ENCODE data around the gene NCAPH2. TPM values are rescaled to one million over a fixed set of nuclear protein-coding genes. Genes with fewer than 3 reads are reported as not detected.

The NCAPH2 gene
- total and polyA plus RNA-seq, 2 of the 13 experiments (the other 11 are each of a cell fraction or from before 2014, with no cell fraction given) = 28.1 to 64.4 TPM

DNA sequence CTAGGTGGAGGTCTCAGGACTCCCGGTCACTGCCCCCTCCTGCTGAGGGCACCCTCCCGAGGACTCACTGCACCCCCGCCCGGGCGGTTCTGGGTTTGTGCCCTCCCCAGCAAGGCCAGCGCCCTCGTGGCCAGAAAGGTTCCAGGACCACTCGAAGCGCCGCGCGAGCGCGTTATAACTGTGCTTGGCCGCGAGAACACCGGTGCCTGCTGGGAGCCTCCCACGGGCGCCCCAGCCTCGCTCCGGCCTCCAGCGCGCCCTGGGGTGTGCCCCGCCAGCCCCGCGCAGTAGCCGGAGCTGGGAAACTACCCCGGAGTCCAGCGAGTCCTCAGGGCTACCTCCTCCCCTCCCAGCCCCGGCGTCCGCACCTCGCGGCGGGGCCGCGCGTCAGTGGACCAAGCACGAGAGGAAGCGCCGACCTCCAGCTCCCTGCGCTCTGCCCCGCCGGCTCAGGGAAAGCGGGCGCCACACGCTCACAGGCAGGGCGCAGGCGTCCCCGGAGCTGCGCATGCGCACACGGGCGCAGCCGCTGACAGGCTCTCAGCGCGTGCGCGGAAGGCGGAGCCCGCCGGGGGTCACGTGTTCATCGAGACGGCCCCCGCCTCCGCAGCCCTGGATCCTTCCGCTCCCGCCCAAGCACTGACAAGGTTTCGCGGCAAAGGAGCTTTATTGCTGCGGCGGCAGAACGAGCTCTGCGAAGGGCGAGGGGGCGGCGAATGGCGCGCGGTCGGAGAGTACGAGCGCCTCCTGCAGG lies 17.3 kb downstream of the NCAPH2 start, which contains the start of gene SCO2 (continued):
- TF ChIP-seq SMC3 (IDR thresholded peaks at IDR 0.05; ENCODE audit: low read length) = no peak
- TF ChIP-seq HES4 (CRISPR knock-in tag; IDR thresholded peaks at IDR 0.05; ENCODE audit: borderline replicate concordance) = peak; percentile 80; the same call in 1 of the 2 replicates
- TF ChIP-seq, protein P1, sequence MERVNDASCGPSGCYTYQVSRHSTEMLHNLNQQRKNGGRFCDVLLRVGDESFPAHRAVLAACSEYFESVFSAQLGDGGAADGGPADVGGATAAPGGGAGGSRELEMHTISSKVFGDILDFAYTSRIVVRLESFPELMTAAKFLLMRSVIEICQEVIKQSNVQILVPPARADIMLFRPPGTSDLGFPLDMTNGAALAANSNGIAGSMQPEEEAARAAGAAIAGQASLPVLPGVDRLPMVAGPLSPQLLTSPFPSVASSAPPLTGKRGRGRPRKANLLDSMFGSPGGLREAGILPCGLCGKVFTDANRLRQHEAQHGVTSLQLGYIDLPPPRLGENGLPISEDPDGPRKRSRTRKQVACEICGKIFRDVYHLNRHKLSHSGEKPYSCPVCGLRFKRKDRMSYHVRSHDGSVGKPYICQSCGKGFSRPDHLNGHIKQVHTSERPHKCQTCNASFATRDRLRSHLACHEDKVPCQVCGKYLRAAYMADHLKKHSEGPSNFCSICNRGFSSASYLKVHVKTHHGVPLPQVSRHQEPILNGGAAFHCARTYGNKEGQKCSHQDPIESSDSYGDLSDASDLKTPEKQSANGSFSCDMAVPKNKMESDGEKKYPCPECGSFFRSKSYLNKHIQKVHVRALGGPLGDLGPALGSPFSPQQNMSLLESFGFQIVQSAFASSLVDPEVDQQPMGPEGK (CRISPR knock-in tag; IDR thresholded peaks at IDR 0.05) = peak; percentile 91
- peak; percentile 62 for TF ChIP-seq ZNF883 (CRISPR knock-in tag; IDR thresholded peaks at IDR 0.05; ENCODE audit: not compliant biosample characterization)
- TF ChIP-seq PHF8 (CRISPR knock-in tag; IDR thresholded peaks at IDR 0.05) = peak; percentile 90
- peak; percentile 79 for TF ChIP-seq ZNF143 (CRISPR knock-in tag; IDR thresholded peaks at IDR 0.05)
- peak; percentile 83 for TF ChIP-seq ZNF350 (CRISPR knock-in tag; IDR thresholded peaks at IDR 0.05; ENCODE audit: borderline replicate concordance, low read depth)
- TF ChIP-seq YEATS4 (CRISPR knock-in tag; IDR thresholded peaks at IDR 0.05; ENCODE audit: borderline replicate concordance) = peak; percentile 51; the same call in 1 of the 2 replicates
- TF ChIP-seq ZNF614 (CRISPR knock-in tag; IDR thresholded peaks at IDR 0.05; ENCODE audit: borderline replicate concordance) = peak; percentile 52; the same call in 1 of the 2 replicates
- peak; percentile 85 for TF ChIP-seq ZNF749 (CRISPR knock-in tag; IDR thresholded peaks at IDR 0.05; ENCODE audit: borderline replicate concordance)
- peak; percentile 84 for TF ChIP-seq ARID4A (CRISPR knock-in tag; IDR thresholded peaks at IDR 0.05; ENCODE audit: borderline replicate concordance)
- peak; percentile 85 for TF ChIP-seq POLR2G (IDR thresholded peaks at IDR 0.05; ENCODE audit: low read depth, low read length)
- peak; percentile 18; the same call in 1 of the 2 replicates for TF ChIP-seq NFYB (CRISPR knock-in tag; IDR thresholded peaks at IDR 0.05)
- TF ChIP-seq ZXDC (CRISPR knock-in tag; IDR thresholded peaks at IDR 0.05) = 0 out of 2 replicates have a peak, but pooled peaks have one; percentile 48
- TF ChIP-seq ZNF572 (CRISPR knock-in tag; IDR thresholded peaks at IDR 0.05) = peak; percentile 67; the same call in 1 of the 2 replicates
- TF ChIP-seq, protein P2, sequence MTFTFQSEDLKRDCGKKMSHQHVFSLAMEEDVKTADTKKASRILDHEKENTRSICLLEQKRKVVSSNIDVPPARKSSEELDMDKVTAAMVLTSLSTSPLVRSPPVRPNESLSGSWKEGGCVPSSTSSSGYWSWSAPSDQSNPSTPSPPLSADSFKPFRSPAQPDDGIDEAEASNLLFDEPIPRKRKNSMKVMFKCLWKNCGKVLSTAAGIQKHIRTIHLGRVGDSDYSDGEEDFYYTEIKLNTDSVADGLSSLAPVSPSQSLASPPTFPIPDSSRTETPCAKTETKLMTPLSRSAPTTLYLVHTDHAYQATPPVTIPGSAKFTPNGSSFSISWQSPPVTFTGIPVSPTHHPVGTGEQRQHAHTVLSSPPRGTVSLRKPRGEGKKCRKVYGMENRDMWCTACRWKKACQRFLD (CRISPR knock-in tag; IDR thresholded peaks at IDR 0.05; ENCODE audit: borderline replicate concordance) = peak; percentile 55; the same call in 1 of the 2 replicates
- peak; percentile 20; the same call in 1 of the 2 replicates for TF ChIP-seq BCL6 (CRISPR knock-in tag; IDR thresholded peaks at IDR 0.05)
- TF ChIP-seq ESRRA (CRISPR knock-in tag; IDR thresholded peaks at IDR 0.05; ENCODE audit: low read depth) = peak; percentile 49; the same call in 1 of the 2 replicates

All from HepG2 (cell line).